GM12865 (cell line): Measurements from ENCODE around the gene EGFR.

Experiments used
- DNase-seq: peaks from one replicate; pipeline ENCODE4 v3.0.0; 2010; ENCODE audit warnings: low read depth
- H3K4me3 ChIP-seq: 2 replicates; pipeline ENCODE4 v1.5.1; 2011; ENCODE audit warnings: mild to moderate bottlenecking, low read depth, low read length, control low read depth
- TF ChIP-seq, protein P1 (sequence below): IDR thresholded peaks from 2 replicates; pipeline ENCODE4 v1.5.1; 2011; ENCODE audit warnings: low read length, control low read depth, low read depth, inconsistent platforms; ENCODE audit not compliant: insufficient read depth; ENCODE audit errors: missing control alignments

EGFR gene

DNA sequence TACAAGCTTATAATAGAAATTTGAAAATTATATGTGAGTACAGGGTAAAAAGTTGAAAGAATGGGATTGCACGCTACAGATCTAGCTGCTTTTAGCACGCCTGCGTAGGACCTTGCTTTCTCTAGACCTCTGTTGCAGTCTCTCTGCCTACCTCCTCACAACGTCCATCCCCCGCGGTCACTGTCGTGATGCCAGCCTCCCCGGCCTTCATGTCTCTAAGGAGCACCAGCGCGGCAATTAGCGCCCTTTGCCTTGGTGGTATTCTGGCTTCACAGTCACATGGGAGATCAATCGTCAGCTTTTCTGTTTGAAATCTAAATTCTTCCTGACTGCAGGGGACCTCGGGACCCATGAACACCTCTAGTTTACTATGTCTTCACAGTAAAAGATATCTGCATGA, 131.3 kb downstream of the EGFR start:
- H3K4me3 ChIP-seq: no peak overlapping the region
- TF ChIP-seq, protein P1, sequence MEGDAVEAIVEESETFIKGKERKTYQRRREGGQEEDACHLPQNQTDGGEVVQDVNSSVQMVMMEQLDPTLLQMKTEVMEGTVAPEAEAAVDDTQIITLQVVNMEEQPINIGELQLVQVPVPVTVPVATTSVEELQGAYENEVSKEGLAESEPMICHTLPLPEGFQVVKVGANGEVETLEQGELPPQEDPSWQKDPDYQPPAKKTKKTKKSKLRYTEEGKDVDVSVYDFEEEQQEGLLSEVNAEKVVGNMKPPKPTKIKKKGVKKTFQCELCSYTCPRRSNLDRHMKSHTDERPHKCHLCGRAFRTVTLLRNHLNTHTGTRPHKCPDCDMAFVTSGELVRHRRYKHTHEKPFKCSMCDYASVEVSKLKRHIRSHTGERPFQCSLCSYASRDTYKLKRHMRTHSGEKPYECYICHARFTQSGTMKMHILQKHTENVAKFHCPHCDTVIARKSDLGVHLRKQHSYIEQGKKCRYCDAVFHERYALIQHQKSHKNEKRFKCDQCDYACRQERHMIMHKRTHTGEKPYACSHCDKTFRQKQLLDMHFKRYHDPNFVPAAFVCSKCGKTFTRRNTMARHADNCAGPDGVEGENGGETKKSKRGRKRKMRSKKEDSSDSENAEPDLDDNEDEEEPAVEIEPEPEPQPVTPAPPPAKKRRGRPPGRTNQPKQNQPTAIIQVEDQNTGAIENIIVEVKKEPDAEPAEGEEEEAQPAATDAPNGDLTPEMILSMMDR: no peak
- no peak for DNase-seq

DNA sequence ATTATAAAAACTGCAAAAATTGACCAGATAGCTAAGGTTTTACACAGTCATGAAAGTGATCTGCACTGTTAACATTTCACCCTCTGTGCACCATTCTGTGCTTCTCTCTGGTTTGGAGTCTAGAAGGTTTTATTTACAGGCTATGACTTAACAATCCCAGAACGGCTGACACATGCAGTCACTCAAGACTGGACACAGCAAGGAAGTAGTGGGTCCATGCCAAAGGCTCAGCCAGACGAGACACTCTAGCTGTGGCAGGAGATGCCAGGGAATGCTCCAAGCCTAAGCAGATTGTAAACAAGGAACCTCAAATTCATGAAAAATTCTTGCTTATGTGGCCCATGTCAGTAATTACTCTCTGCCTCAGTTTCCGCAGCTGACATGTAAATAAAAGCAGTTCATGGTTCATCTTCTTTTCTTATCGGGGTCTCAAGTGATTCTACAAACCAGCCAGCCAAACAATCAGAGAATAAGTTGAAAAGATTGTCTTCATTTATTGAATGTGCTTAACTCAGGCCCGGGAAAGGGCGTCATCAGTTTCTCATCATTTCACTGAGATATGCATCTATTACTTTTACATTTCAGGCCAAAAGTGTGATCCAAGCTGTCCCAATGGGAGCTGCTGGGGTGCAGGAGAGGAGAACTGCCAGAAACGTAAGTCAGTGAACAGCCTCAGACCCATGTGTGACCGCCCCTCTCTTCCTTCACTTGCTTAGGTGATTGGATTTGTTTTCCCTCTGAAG, 132.1 kb downstream of the EGFR start:
- no peak overlapping the region for H3K4me3 ChIP-seq
- TF ChIP-seq, protein P1: no peak
- DNase-seq: no peak

DNA sequence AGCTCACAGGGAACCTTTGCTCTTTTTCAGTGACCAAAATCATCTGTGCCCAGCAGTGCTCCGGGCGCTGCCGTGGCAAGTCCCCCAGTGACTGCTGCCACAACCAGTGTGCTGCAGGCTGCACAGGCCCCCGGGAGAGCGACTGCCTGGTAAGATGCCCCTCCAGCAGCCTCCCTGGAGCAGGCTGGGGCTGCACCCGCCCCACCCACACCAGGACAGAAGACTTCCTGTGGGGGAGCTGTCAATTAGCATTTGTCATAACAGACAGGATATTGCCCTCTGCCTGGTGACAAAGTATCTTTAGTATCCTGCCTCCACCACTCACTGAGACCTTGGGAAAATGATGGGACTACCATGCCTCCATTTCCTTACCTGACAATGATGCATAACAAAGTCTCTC, 133.7 kb downstream of the EGFR start:
- TF ChIP-seq, protein P1: no peak
- H3K4me3 ChIP-seq: no peak overlapping the region
- no peak for DNase-seq

DNA sequence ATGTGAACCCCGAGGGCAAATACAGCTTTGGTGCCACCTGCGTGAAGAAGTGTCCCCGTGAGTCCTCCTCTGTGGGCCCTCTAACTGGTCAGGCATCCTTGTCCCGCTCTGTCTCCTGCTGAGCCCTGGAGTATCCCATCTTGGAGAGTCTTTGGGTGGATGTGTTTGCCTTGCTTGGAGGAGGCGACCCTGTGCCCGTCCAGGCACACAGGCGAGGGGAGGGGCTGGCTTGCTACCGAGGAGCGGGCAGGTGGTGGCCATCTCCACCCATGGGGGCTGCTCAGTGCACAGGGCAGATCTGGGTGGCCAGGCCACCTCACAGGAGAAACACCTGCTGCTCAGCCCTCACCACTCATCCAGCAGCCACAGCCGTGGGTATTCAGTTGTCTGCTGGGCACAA, 135.3 kb downstream of the EGFR start:
- TF ChIP-seq, protein P1: no peak
- H3K4me3 ChIP-seq: no peak overlapping the region
- no peak for DNase-seq

DNA sequence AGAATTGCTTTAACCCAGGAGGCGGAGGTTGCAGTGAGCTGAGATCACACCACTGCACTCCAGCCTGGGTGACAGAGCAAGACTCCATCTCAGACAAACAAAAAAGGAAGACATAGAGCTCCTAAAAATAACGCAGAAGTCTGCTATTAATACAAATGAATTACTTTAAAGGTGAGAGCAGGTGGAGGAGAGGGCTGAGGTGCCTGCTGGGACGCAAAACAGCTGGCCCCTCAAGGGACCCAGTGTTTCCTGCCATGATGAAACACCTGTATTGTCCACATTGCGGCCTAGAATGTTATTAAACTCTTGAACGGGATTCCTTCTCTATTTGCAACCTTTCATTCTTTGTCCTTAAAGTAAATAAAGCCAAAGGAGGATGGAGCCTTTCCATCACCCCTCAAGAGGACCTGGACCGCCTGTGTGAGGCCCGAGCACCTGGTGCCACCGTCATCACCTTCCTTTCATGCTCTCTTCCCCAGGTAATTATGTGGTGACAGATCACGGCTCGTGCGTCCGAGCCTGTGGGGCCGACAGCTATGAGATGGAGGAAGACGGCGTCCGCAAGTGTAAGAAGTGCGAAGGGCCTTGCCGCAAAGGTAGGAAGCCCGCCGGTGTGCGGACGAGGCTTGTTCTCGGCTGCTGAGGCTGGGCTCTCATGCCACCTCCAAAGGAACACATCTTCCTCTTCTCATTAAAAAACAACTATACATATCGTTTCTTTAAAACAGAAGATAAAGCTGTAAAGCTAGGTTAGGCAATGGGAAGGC, 136.7 kb downstream of the EGFR start:
- TF ChIP-seq, protein P1: no peak
- H3K4me3 ChIP-seq: no peak overlapping the region
- DNase-seq: no peak

DNA sequence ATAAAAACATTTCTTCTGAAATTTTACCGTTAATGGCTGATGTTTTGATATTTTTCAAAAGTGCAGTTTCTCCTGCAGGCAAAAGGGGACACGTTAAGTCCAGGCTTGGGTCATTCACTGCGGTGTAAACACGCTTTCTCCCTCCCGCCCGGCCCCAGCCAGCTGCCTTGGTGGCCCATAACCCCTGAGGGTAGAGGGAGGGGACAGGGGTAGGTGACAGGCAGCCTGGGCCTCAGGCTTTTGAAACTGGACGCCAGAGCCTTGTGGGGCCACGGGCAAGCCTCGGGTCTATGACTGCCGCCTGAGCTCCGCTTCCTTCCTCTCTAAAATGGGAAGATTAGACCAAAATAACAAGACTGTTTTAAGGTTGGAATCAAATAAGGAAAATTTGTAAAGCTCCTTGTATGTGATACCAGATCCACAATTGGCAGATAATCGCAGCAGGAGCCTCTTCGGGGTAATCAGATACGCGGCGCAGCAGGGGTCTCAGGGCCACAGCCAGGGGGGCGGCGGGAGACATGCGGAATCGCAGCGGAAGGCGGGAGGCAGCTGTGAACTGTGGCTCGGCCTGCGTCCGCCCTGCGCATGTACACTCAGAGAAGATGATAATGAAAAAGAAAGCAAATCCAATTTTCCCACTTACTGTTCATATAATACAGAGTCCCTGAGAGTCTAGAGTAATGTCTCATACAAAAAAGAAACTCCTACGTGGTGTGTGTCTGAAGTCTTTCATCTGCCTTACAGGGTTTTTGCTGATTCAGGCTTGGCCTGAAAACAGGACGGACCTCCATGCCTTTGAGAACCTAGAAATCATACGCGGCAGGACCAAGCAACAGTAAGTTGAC, 138.3 kb downstream of the EGFR start:
- TF ChIP-seq, protein P1: no peak
- H3K4me3 ChIP-seq: no peak overlapping the region
- no peak for DNase-seq
